Measurements from ENCODE around the gene CAPN9. TPM values are rescaled to one million over a fixed set of nuclear protein-coding genes. Genes with fewer than 3 reads are reported as not detected.
"Not testable (repeated sequence)": the region's sequence is repeated elsewhere in the genome, so short reads cannot be mapped to it uniquely, and the experiment has no call there.

The CAPN9 gene
- total RNA-seq, 1 experiment from 2014 or later: not detected

- Histone ChIP-seq H3K4me1 (ENCODE audit: insufficient read depth, low read length) (peaks cover under 1% of the 10 kb centered on the region), H3K27ac (ENCODE audit: low read length) (no peak overlapping the region), H2AFZ (ENCODE audit: low read length) (no peak overlapping the region), H3K4me3 (ENCODE audit: low read length) (no peak overlapping the region), H3K36me3 (ENCODE audit: low read depth, low read length) (no peaks in the 10 kb centered on the region), H3K9me3 (ENCODE audit: low read length) (no peaks in the 10 kb centered on the region), H3K27me3 (ENCODE audit: low read length) (no peaks in the 10 kb centered on the region), H3K9ac (ENCODE audit: low read length) (no peak overlapping the region), H3K9me2 (replicated peaks; ENCODE audit: low read length) (no peaks in the 10 kb centered on the region), H4K20me1 (ENCODE audit: low read length) (no peaks in the 10 kb centered on the region), H3K79me2 (ENCODE audit: low read length) (no peaks in the 10 kb centered on the region), H3F3A (ENCODE audit: low read length, unreplicated experiment) (no peaks in the 10 kb centered on the region), H3K4me2 (ENCODE audit: low read length) (no peak overlapping the region)
- no peak for ATAC-seq
- intact Hi-C loops (cut with micrococcal nuclease): no loop called here
- no peak for DNase-seq
- no TSS peak for BruUV-seq (replicated peaks)
- no peak for TF ChIP-seq EZH2phosphoT487 (IDR thresholded peaks at IDR 0.05; ENCODE audit: borderline replicate concordance, low read length)
- TF ChIP-seq EZH2 (IDR thresholded peaks at IDR 0.05; ENCODE audit: low read length, unreplicated experiment): no peak
- POLR2A ChIA-PET (ENCODE audit: unreplicated experiment): no interaction called here
- CTCF ChIA-PET: no interaction called here
Measured at GRCh38 chr1:230843503-230844309, 96.5 kb downstream of the CAPN9 start.

- POLR2A ChIA-PET (ENCODE audit: unreplicated experiment): no interaction called here
- BruUV-seq (replicated peaks): no TSS peak
Measured at GRCh38 chr1:230844561-230844960, 97.4 kb downstream of the CAPN9 start.

GRCh38 chr1:230845184-230845583 is 98.0 kb downstream of the CAPN9 start:
- H4K20me1 ChIP-seq (ENCODE audit: low read length); CTCF ChIA-PET: not testable (repeated sequence)

More at GRCh38 chr1:230844561-230844960, 97.4 kb downstream of the CAPN9 start:
- no peaks in the 10 kb centered on the region for H3K36me3 ChIP-seq (ENCODE audit: low read depth, low read length)
- H3K4me1 ChIP-seq (ENCODE audit: insufficient read depth, low read length): peaks cover 9% of the 10 kb centered on the region
- H2AFZ ChIP-seq (ENCODE audit: low read length): no peak overlapping the region
- TF ChIP-seq CTCF (conservative IDR thresholded peaks at IDR 0.05; ENCODE audit: low read depth, low read length) (no peak), EZH2 (IDR thresholded peaks at IDR 0.05; ENCODE audit: low read length, unreplicated experiment) (no peak), EZH2phosphoT487 (IDR thresholded peaks at IDR 0.05; ENCODE audit: borderline replicate concordance, low read length) (no peak)
- H4K20me1 ChIP-seq (ENCODE audit: low read length): no peaks in the 10 kb centered on the region
- intact Hi-C loops (cut with micrococcal nuclease): no loop called here
- ATAC-seq (no peak), DNase-seq (no peak)
- H3F3A ChIP-seq (ENCODE audit: low read length, unreplicated experiment): no peaks in the 10 kb centered on the region
- CTCF ChIA-PET: no interaction called here
- H3K27me3 ChIP-seq (ENCODE audit: low read length): no peaks in the 10 kb centered on the region
- no peaks in the 10 kb centered on the region for H3K9me3 ChIP-seq (ENCODE audit: low read length)
- no peak overlapping the region for H3K4me3 ChIP-seq (ENCODE audit: low read length)
- H3K4me2 ChIP-seq (ENCODE audit: low read length): no peak overlapping the region
- H3K9ac ChIP-seq (ENCODE audit: low read length): no peak overlapping the region
- H3K27ac ChIP-seq (ENCODE audit: low read length): no peak overlapping the region
- no peaks in the 10 kb centered on the region for H3K79me2 ChIP-seq (ENCODE audit: low read length)
- no peaks in the 10 kb centered on the region for H3K9me2 ChIP-seq (replicated peaks; ENCODE audit: low read length)

More at GRCh38 chr1:230845184-230845583, 98.0 kb downstream of the CAPN9 start:
- DNase-seq; BruUV-seq (replicated peaks); H3K79me2 ChIP-seq (ENCODE audit: low read length); H3K27me3 ChIP-seq (ENCODE audit: low read length); ATAC-seq; H3K4me3 ChIP-seq (ENCODE audit: low read length); H3K36me3 ChIP-seq (ENCODE audit: low read depth, low read length); intact Hi-C loops (cut with micrococcal nuclease); H3K27ac ChIP-seq (ENCODE audit: low read length); POLR2A ChIA-PET (ENCODE audit: unreplicated experiment); H3K9me2 ChIP-seq (replicated peaks; ENCODE audit: low read length); H3F3A ChIP-seq (ENCODE audit: low read length, unreplicated experiment); H3K9me3 ChIP-seq (ENCODE audit: low read length); H3K4me2 ChIP-seq (ENCODE audit: low read length); H3K9ac ChIP-seq (ENCODE audit: low read length); H2AFZ ChIP-seq (ENCODE audit: low read length): not testable (repeated sequence)
- peaks cover 15% of the 10 kb centered on the region for H3K4me1 ChIP-seq (ENCODE audit: insufficient read depth, low read length)
